Osteocyte (in vitro differentiated cells): Measurements from ENCODE around the gene KIAA0930. TPM values are rescaled to one million over a fixed set of nuclear protein-coding genes. Genes with fewer than 3 reads are reported as not detected.

Experiments used
- DNase-seq: peaks from one replicate; pipeline ENCODE4 v3.0.0; 2021; ENCODE audit warnings: mixed read lengths; ENCODE audit not compliant: unreplicated experiment; ENCODE audit errors: extremely low spot score
- H3K27ac Mint-ChIP-seq: one replicate; pipeline ENCODE4 v1.8.0; 2021; ENCODE audit warnings: mild to moderate bottlenecking, mixed read lengths; ENCODE audit not compliant: unreplicated experiment
- H3K27me3 Mint-ChIP-seq: one replicate; pipeline ENCODE4 v1.8.0; 2021; ENCODE audit warnings: mixed read lengths; ENCODE audit not compliant: unreplicated experiment
- H3K36me3 Mint-ChIP-seq: one replicate; pipeline ENCODE4 v1.8.0; 2021; ENCODE audit warnings: mixed read lengths; ENCODE audit not compliant: unreplicated experiment
- H3K4me1 Mint-ChIP-seq: one replicate; pipeline ENCODE4 v1.8.0; 2021; ENCODE audit warnings: mixed read lengths; ENCODE audit not compliant: unreplicated experiment
- H3K4me3 Mint-ChIP-seq: one replicate; pipeline ENCODE4 v1.8.0; 2021; ENCODE audit warnings: mild to moderate bottlenecking, moderate library complexity, mixed read lengths; ENCODE audit not compliant: unreplicated experiment
- H3K9me3 Mint-ChIP-seq: one replicate; pipeline ENCODE4 v1.8.0; 2021; ENCODE audit warnings: mixed read lengths; ENCODE audit not compliant: unreplicated experiment
- CTCF ChIP-seq: fragments of 200-600 bp; sonication (generic); IDR thresholded peaks from 2 replicates; pipeline ENCODE4 v1.5.0; 2021; ENCODE audit warnings: antibody characterized with exemption, mild to moderate bottlenecking, moderate library complexity
- total RNA-seq: library from RNA; stranded (reverse); gene quantifications from 2 replicates; pipeline ENCODE4 v1.2.1, GENCODE V29; 2021

The KIAA0930 gene
- total RNA-seq, 1 donor from 2014 or later: 53.1 TPM

GRCh38 chr22:45235101-45235777 lies 5.5 kb downstream of the KIAA0930 start:
- Mint-ChIP-seq H3K4me3 (no peak overlapping the region), H3K36me3 (peaks cover 7% of the 10 kb centered on the region), H3K27ac (no peak overlapping the region), H3K27me3 (no peaks in the 10 kb centered on the region), H3K4me1 (peaks cover 17% of the 10 kb centered on the region), H3K9me3 (no peaks in the 10 kb centered on the region)
- no peak for DNase-seq
- TF ChIP-seq CTCF: no peak

DNA sequence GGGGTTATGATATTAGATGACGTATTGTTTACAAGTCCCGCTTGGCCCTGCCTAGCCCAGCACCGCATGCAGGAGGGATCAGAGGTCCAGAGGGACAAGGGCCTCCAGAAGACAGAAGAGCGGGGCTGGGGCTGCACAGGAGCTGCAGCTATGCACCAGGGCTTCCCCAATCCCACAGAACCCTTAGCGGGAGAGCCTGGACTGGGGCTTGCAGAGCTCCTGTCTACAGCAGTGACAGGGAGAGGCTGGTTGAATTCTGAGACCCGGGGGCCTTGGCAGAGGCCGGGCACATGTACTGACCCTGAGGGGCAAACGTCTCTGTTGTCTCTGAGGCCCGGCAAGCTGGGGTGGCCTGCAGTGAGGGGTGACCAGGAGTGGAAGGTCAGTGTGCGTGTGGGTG lies 6.9 kb downstream of the KIAA0930 start:
- no peak overlapping the region for H3K27ac Mint-ChIP-seq
- H3K9me3 Mint-ChIP-seq: no peaks in the 10 kb centered on the region

DNA sequence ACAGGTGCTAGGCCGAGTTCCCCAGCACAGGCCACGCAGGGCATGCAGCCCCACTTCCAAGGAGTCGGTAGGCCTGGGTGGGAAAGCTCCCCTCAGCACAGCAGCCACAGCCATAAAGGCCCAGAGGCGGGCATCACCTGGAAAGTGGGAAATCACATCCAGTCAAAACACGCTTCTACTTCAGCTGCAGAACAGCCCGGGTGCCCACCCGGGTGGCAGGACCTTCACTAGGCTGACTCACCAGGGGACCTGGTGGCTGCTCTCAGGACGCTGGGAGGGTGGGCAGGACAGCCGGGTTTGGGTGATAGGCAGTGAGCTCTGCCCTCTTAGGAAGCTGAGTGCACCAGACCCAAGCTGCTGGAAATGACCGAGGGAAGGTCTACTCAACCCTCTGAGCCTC lies 7.3 kb downstream of the KIAA0930 start:
- DNase-seq: no peak
- Mint-ChIP-seq H3K27me3 (no peaks in the 10 kb centered on the region), H3K9me3 (no peaks in the 10 kb centered on the region), H3K36me3 (peaks cover 7% of the 10 kb centered on the region), H3K4me1 (peaks cover 4% of the 10 kb centered on the region), H3K27ac (no peak overlapping the region), H3K4me3 (no peak overlapping the region)
- TF ChIP-seq CTCF: no peak

More for the DNA sequence above, 6.9 kb downstream of the KIAA0930 start:
- H3K27me3 Mint-ChIP-seq: no peaks in the 10 kb centered on the region
- TF ChIP-seq CTCF: no peak
- DNase-seq: no peak
- H3K36me3 Mint-ChIP-seq: peaks cover 7% of the 10 kb centered on the region
- no peak overlapping the region for H3K4me3 Mint-ChIP-seq
- H3K4me1 Mint-ChIP-seq: peaks cover 8% of the 10 kb centered on the region

DNA sequence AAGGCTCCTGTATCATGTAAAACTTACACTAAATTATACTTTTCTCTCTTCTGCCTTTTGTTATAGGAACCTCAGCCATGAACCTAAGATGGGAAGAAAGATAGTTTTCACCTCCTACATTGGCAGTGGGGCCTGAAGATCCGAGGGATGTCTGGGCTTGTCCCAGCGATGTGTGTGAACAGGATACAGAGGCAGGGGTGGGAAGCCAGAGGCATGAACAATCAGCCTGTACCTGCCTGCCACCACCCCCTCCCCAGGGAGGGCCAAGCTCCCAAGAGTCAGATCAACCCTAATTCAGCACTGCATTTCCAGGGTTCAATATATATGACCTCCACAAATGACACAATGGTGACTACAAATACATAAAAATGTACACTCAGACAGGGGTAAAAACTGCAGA lies 9.4 kb downstream of the KIAA0930 start:
- Mint-ChIP-seq H3K27ac (no peak overlapping the region), H3K4me1 (peaks cover 9% of the 10 kb centered on the region), H3K9me3 (no peaks in the 10 kb centered on the region), H3K27me3 (no peaks in the 10 kb centered on the region), H3K36me3 (peaks cover 1% of the 10 kb centered on the region), H3K4me3 (no peak overlapping the region)
- TF ChIP-seq CTCF: no peak
- DNase-seq: no peak

DNA sequence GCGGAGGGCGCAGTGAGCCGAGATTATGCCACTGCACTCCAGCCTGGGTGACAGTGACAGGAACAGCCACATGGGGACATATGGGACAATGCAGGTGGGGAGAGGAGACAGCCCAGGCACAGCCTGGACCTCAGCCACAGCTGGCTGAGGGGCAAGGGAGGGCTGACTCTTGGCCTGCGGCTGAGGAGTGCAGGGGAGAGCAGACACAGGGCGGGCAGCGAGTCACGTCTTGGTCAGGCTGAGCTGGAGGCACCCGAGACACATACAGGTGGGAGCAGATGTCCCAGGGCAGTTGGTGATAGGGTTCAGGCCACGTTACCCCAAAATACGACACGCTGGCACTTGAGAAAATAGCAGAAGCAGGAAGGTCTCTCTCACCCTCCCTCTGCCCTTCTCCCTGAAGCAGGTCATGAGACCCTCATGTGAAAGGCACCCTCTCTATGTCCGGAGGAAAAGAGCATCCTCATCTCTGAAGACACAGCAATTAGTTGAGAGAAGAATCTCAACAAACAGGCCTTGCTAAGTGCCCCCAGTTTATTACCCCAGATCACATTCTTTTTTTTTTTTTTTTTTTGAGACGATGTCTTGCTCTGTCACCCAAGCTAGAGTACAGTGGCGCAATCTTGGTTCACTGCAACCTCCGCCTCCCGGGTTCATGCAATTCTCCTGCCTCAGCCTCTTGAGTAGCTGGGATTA lies 10.5 kb downstream of the KIAA0930 start:
- H3K36me3 Mint-ChIP-seq: peaks cover 1% of the 10 kb centered on the region
- peaks cover 14% of the 10 kb centered on the region for H3K4me1 Mint-ChIP-seq
- no peaks in the 10 kb centered on the region for H3K27me3 Mint-ChIP-seq
- no peak for TF ChIP-seq CTCF
- H3K9me3 Mint-ChIP-seq: no peaks in the 10 kb centered on the region
- H3K4me3 Mint-ChIP-seq: no peak overlapping the region
- no peak overlapping the region for H3K27ac Mint-ChIP-seq
- no peak for DNase-seq
